Pulmonary artery endothelial cell (primary cell): ENCODE data around the gene FAHD2A. TPM values are rescaled to one million over a fixed set of nuclear protein-coding genes. Genes with fewer than 3 reads are reported as not detected.
"Not testable (repeated sequence)": the region's sequence is repeated elsewhere in the genome, so short reads cannot be mapped to it uniquely, and the experiment has no call there.

Experiments used
- DNase-seq: peaks from one replicate; pipeline ENCODE4 v3.0.0-alpha.2; 2011; ENCODE audit warnings: low read depth, low spot score
- total RNA-seq: library from RNA; depleted of rRNA; stranded (reverse); fragments of >200 nt; gene quantifications from 2 replicates; pipeline ENCODE4 v1.2.3, GENCODE V29; 2014

FAHD2A gene
- total RNA-seq, 1 donor from 2014 or later: 50.0 TPM

- DNase-seq: not testable (repeated sequence)
Observed at GRCh38 chr2:95434507-95435076, 32.1 kb downstream of the FAHD2A start.

GRCh38 chr2:95435162-95435871 is 32.8 kb downstream of the FAHD2A start:
- DNase-seq: not testable (repeated sequence)

GRCh38 chr2:95435872-95436209 is 33.3 kb downstream of the FAHD2A start:
- not testable (repeated sequence) for DNase-seq

GRCh38 chr2:95442474-95443099 is 40.1 kb downstream of the FAHD2A start:
- DNase-seq: not testable (repeated sequence)

- not testable (repeated sequence) for DNase-seq
Observed at GRCh38 chr2:95445317-95445716, 42.8 kb downstream of the FAHD2A start.

- DNase-seq: not testable (repeated sequence)
Observed at GRCh38 chr2:95463292-95463691, 60.8 kb downstream of the FAHD2A start.

Other genes with a start within 250 kb of the FAHD2A start
- gene ZNF514, start 242.9 kb upstream of the FAHD2A start, total RNA-seq: 10.2 TPM in 2 replicates
- 6.7 and 9.4 TPM in 2 replicates for gene ZNF2, start 236.9 kb upstream of the FAHD2A start, total RNA-seq
- gene ZNF892, start 195.2 kb upstream of the FAHD2A start, total RNA-seq: 5.1 and 8.6 TPM in 2 replicates
- 0.07 and 0.14 TPM in 2 replicates for gene PROM2, start 128.3 kb upstream of the FAHD2A start, total RNA-seq
- gene KCNIP3, start 105.4 kb upstream of the FAHD2A start, total RNA-seq: 0.33 and 0.35 TPM in 2 replicates
- gene TRIM43B, start 82.0 kb downstream of the FAHD2A start, total RNA-seq: not detected in 2 replicates
- not detected in 2 replicates for gene TRIM43, start 189.3 kb downstream of the FAHD2A start, total RNA-seq